SW480 (cell line): ENCODE data around the gene UPK1B.
"Not testable (repeated sequence)": the region's sequence is repeated elsewhere in the genome, so short reads cannot be mapped to it uniquely, and the experiment has no call there.

Experiments used
- DNase-seq: peaks from one replicate; pipeline ENCODE4 v3.0.0-alpha.2; 2016; ENCODE audit warnings: low spot score

UPK1B gene

DNA sequence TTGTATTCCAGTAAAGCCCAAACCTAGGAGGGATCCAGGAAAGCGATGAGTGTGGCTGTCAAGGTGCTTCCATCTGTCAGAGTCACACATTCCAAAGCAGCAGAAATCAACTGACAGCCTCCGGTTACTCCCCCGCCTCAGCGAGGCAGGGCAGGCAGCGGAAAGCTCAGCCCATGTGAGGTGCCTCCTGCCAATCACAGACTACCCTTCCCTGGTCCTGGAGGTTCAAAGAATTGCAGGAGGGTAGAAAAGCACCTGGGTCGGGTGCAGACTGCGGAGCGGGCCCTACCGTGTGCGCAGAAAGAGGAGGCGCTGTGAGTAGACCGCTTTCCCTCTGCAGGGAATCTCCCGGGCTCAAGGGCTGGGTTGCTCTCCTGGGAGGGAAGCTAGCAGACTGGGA, at the start of gene UPK1B:
Gene UPK1B (plus strand): TSS at position 274 of the 400 bp plus-strand sequence. CDS start 13,144 bp downstream, outside the sequence.
- DNase-seq = no peak

DNA sequence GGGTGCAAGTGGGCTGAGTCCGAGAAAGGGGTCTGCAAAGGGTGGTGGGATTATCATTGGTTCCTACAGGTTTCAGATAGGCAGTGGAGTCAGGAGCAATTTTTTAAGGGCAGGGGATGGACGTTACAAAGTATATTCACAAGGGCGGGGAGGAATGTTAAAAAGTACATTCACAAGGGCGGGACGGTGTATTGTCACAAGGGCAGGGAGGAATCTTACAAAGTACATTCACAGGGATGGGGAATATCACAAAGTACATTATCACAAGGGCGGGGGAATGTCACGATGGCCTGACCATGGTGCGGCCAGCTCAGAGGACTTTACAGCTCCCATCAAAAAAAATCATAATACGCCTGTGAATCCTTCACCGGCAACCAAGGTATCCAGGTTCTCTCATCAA, 48.1 kb upstream of the UPK1B start:
- DNase-seq = no peak

DNA sequence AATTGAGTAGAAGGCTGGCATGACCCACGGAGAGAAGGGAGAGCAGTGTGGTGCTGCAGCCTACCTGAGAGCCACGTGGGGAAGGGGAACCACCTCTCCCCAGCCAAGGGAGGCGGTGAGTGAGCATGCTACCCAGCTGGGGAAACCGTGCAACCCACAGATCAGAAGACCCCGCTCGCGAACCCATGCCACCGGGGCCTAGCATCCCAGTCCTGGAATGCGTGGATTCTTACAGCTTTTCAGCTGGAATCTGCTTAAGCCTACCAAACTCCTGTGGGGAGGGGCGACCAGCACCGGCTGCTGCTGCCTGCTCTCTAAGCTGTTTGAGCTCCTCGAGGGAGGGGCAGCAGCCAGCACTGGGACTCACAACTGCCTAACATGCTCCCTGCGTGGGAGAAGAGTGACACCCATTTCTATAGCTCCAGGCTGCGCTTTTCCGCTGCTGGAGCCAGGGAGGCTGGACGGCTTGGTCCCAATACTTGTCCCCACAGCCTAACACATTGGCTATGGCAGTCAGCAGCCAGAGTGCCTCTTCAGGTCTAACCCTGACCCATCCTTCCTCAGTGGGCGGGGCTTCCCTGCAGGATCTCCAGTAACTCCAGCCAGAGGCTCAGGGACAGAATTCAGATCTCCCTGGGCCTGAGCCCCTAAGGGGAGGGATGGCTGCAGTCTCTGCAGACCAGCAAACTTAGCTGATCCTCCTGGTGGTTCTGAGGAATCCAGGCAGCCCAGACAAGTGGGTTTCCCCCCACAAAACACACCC, 47.5 kb upstream of the UPK1B start:
- no peak for DNase-seq

DNA sequence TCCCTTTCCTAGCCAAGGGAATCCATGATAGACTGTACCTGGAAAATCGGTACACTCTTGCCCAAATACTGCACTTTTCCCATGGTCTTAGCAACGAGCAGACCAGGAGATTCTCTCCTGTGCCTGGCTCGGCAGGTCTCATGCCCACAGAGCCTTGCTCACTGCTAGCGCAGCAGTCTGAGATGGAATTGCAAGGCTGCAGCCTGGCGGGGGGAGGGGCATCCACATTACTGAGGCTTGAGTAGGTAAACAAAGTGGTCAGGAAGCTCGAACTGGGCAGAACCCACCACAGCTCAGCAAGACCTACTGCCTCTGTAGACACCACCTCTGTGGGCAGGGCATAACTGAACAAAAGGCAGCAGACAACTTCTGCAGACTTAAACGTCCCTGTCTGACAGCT, 43.1 kb upstream of the UPK1B start:
- DNase-seq = not testable (repeated sequence)

DNA sequence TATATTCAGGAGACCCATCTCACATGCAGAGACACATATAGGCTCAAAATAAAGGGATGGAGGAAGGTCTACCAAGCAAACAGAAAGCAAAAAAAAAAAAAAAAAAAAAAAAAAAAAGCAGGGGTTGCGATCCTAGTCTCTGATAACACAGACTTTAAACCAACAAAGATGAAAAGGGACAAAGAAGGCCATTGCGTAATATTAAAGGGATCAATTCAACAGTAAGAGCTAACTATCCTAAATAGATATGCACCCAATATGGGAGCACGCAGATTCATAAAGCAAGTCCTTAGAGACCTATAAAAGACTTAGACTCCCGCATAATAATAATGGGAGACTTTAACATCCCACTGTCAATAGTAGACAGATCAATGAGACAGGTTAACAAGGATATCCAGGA, 41.1 kb upstream of the UPK1B start:
- DNase-seq = not testable (repeated sequence)

DNA sequence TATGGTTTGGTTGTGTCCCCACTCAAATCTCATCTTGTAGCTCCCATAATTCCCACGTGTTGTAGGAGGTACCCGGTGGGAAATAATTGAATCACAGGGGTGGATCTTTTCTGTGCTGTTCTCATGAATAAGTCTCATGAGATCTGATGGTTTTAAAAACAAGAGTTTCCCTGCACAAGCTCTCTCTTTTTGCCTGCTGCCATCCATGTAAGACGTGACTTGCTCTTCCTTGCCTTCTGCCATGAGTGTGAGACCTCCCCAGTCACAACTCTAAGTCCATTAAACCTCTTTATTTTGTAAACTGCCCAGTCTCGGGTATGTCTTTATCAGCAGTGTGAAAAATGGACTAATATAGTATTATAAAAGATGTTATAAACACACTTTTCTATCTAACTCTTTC, 34.0 kb upstream of the UPK1B start:
- not testable (repeated sequence) for DNase-seq

DNA sequence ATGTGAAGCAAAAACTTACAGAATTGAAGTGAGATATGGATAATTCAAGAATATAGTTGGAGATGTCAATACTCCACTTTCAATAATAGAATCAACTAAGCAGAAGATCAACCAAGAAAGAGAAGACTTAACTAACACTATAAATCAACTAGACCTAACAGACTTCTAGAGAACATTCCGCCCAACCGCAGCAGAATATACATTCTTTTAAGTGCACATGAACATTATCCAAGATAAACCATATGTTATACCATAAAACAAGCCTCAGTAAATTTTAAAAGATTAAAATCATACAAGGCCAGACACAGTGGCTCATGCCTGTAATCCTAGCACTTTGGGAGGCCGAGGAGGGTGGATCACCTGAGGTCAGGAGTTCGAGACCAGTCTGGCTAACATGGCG, 32.9 kb upstream of the UPK1B start:
- no peak for DNase-seq

DNA sequence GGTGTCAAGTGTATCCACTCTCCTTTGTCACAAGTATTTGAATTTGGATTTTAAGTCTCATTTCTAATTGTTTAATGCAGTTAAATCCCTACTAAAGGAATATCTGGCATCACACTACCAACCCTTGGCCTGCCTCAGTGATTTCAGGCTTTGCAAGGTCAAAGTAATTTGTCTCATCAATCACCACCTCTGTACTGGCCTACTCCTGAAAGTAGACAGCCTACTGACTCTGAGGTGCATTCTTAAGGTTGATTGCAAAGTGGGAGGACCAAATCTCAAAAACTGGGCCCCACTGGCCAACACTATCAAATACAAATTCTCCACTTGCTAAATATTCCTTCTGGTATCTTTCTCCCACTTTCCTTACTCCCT, 28.3 kb upstream of the UPK1B start:
- DNase-seq = no peak

DNA sequence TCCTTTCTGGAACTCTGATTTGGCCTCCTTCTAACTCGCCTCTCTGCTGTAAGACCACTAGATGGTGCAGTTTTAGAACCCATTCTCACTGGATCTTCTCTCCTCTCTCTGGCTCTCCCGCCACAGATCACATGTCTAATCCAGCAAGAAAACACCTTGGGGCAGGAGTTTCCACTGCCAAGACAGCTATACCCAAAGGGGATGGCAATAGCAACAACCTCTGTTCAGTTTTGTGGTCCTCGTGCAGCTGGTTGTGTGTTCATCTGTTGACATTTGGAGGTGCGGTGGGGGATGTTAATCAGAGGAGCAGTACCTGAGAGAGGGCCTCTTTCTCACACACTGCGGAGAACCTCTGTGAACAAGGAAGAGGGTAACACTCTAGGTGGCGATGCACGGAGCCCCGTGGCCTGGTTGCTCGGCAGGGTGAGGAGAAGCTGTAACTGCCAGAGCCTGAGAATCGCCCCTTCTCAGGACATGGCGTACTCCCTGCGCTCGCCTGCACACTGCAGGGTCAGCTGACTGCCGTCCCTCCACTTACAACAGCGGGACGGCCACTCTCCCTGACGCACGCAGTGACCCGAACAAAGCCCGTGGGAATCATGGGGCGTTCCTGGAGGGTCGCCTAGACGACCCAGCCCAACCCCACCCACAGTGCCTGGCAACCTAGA, 27.8 kb upstream of the UPK1B start, which contains the start of gene TEX55:
Gene TEX55 (plus strand): TSS at position 666 of the 668 bp plus-strand sequence. CDS start 25 bp downstream, outside the sequence.
- DNase-seq = peak; percentile 41

DNA sequence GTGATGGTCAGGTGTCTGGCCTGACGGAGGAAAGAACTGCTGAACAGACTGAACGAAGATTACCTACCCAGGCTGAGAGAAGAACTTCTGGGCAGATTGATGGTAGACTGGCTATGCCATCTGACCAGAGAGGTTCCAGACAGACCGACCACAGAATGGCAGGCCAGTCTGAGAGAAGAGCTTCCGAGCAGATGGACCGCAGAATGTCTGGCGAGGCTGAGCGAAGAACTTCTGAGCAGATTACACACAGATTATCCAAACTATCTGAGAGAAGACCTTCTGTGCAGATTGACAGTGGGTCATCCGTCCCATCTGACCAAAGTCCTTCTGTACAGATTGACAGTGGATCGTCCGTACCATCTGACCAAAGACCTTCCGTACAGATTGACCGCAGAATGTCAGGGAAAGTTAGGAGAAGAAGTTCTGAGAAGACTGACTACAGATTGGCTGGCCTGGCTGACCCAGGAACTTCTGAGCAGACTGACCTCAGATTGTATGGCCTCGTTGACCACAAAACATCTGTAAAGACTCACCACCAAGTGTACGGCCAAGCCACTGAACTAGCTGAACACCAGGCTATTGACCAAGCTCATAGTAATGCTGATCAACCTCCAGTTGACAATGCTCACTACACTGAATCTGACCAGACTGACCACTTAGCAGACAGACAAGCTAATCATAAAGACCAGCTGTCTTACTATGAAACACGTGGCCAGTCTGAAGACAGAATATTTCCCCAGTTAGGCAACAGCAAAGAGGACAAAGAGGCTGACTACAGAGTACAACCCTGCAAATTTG, 26.6 kb upstream of the UPK1B start:
- DNase-seq = no peak

DNA sequence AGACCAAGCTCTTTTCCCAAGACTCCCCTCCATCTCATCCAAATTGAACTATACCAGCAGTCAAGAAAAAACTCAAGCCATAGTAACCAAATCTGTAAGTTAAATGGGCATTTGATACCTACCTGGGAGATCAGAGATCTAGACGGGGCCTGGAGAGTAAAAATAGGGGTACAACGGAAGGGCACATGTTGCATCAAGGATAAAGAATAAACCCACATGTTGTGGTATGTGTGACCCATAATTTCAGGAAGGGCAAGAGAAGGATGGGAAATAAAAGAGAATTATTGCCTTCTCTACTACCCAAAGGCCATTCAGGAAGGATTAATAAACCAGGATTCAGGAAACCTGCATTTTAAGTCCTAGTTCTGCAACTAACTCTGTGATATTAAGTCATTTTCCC, 25.9 kb upstream of the UPK1B start:
- no peak for DNase-seq

DNA sequence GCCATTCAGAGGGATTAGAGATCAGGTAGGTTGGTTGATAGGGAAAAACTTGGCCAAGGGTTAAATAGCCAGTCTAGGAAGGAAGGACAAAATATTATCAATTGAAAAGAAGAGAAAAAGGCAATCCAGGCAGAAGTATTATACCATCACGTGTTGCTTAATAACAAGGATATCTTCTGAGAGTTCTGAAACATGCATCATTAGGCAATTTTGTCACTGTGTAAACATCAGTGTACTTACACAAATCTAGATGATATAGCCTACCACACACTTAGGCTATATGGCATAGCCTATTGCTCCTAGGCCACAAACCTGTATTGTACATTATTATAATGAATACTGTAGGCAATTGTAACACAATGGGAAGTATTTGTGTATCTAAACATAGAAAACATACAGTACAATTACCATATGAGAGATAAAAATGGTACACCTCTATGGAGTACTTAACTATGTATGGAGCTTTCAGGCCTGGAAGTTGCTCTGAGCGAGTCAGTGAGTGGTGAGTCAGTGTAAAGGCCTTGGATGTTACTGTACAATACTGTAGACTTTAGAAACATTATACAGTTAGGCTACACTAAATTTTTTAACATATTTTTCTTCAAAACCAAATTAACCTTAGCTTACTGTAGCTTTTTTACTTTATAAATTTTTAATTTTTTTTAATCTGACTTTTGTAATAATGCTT, 24.8 kb upstream of the UPK1B start:
- DNase-seq = no peak

DNA sequence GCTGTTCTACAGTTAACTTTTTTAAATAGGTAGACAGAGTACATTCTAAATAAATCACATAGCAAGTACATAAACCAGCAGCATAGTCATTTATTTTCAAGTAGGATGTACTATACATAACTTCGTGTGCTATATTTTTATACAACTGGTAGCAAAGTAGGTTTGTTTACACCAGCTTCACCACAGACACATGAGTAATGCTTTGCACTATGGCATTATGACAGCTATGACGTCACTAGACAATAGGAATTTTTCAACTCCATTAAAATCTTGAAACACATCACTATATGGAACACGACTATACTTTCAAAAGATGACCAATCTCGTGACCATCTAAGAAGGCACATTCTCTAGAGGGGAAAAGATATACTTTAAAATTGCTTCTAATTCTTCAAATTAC, 23.9 kb upstream of the UPK1B start:
- DNase-seq = no peak

DNA sequence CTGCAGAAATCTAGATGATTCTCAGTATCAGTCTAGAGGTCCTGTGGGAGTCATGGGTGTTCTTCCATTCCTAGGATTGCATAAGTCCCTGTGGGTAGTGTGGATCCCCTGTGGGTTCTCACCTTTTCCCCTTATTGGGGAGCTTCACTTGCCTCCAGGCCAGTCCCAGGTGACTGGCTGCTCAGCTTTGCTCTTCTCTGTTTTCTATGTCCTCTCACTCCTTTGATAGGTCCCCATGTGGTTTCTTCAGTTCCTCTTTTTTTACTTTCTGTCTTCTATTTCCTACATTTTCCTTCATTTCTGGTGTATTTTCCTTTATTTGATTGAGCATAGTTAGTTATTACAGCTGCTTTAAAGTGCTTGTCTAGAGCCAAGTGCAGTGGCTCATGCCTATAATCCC, 16.5 kb upstream of the UPK1B start:
- no peak for DNase-seq

DNA sequence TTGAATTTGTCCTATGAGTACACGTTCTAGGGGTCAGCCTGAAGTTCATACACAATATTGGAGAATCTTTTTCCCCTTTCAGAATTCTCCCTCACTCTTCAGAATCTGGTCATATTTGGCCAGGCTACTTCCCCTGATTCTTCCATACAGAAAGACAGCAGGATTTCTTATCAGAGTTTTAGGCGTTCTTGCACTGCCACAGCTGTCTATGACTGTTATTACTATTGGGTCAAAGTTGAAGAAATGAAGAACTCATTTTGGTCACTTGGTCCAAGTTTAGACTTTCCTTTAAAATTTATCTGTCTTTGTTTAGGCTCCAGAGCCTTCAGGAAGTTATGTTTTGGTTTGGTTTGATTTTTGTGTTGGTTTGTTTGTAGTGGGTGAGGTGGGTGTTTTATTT, 15.4 kb upstream of the UPK1B start:
- no peak for DNase-seq

DNA sequence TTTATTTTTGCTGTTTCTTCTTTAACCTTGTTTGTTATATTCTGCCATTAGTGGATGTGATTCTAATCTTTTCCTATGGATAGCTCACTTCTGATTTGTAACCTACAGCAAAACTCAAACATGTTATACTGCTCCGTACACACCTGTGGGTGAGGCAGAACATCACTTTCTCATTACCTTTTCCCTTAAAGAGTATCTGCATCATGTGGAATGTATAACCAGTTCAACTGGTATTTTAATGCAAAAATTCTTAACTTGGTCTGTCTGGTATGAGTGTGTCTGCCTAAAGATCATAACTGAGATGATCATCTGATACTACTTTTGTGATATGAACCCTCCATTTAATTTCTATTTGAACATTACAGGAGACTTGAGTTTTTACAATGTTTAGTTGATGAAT, 13.0 kb upstream of the UPK1B start:
- DNase-seq = no peak

DNA sequence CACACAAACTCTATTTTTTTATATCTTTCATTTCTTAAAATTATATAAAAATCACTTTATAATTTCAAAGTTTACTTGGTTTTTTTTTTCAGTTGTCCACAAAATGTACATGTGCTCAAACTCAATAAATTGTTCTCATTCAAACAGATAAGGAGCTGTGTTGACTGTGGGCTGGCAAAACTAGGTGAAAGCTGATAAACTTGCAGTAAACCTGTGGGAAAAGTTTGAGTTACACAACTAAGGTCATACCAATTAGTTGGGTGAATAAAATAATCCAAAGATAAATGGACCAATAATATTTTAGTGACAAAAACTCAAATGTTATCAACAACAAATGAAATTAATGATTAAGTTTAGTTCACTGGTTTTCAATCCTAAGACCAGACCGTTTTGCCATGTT, 12.6 kb upstream of the UPK1B start:
- no peak for DNase-seq

DNA sequence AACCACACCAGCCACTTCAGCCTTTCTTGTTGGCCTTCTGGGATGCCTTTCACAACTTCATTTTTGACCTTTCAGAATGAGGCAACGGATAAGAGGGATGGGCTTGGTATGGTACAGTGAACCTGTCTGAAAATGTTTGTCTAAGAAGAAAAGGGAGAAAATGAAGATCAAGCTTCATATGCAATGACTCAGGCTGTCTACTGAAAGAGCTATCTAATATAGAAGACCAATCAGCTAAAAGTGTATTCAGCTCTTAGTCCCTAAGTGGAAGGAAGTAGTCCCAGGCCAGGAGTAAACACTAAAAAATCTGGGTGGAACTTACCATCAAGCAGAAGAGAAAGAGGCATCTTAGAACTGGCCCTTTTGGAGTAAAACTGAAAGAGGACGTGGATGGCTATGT, 12.2 kb upstream of the UPK1B start:
- no peak for DNase-seq

DNA sequence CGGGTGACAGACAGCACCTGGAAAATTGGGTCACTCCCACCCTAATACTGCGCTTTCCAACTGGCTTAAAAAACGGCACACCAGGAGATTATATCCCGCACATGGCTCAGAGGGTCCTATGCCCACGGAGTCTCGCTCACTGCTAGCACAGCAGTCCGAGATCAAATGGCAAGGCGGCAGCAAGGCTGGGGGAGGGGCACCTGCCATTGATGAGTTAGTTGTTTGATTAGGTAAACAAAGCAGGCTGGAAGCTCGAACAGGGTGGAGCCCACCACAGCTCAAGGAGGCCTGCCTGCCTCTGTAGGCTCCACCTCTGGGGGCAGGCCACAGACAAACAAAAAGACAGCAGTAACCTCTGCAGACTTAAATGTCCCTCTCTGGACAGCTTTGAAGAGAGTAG, 8.7 kb upstream of the UPK1B start:
- DNase-seq = not testable (repeated sequence)

DNA sequence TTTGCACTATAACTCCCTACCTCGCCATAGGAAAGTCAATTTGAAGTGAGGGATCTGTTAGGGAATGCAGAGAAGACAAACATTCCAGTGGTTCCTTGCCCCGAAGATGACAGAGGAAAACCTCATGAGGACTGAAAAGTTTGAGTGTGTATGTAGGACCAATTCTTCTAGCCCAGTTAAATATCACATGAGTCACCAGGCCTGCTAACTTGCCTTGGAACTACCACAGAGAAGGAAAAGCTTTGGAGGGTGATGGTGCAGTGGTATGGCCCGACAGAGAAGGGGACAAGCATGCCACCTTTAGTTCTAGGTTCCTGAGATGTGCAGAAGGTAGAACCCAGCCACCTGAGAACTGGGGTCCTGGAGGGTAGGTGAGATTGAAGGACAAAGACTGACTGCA, 2.6 kb upstream of the UPK1B start:
- DNase-seq = no peak

DNA sequence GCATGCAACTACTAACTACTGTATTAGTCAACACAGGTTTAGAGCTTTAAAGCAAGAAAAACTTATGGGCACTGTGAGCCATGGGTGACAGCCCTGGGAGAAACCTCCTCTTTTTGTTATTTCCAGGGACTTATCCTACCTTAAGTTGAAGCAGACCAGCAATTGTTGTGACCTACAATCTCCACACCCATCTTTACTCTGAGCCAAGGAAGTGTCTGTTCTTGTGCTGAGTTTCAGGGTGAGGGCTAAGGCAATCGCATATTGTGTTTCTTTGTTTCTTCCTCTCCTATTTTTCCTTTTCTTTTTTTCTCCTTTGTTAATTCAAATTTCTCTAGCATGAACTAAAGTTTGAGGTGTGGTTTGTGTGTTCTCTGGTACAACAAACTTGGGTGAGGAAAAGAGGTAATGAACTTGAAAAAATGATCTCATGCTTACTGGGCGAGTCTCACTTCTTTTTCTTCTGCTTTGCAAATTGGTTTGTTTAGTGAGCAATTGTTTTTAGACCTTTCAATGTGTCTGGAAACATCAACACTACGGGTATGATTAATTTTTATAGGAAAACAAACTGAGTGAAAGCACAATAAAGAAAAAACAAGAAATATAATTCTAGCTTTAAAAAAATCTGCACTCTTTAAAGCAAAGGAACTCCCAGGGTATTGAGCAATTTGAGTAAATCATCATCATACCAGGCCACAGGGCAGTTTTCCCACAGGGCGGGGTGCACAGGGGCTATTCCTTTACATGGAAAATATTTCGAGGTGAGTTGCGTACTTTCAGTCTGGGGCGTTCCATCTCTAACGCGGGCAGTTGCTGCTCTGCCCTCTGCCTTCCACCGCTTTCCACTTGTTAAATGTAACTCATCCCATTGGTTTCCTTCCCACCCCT, 2.7 kb downstream of the UPK1B start:
- no peak for DNase-seq
